Progenitor cell of endocrine pancreas (in vitro differentiated cells): ENCODE results near the gene TMEM179. TPM values are rescaled to one million over a fixed set of nuclear protein-coding genes. Genes with fewer than 3 reads are reported as not detected.

Experiments used
- DNase-seq: peaks from one replicate; pipeline ENCODE4 v3.0.0; 2021; ENCODE audit warnings: low spot score; ENCODE audit not compliant: unreplicated experiment
- H3K27ac Mint-ChIP-seq: 2 replicates; pipeline ENCODE4 v1.8.0; 2021; ENCODE audit warnings: mild to moderate bottlenecking, moderate library complexity, mixed read lengths
- H3K27me3 Mint-ChIP-seq: 2 replicates; pipeline ENCODE4 v1.8.0; 2021; ENCODE audit warnings: mixed read lengths
- H3K36me3 Mint-ChIP-seq: 2 replicates; pipeline ENCODE4 v1.8.0; 2022; ENCODE audit warnings: mixed read lengths; ENCODE audit not compliant: insufficient read depth
- H3K4me1 Mint-ChIP-seq: 2 replicates; pipeline ENCODE4 v1.8.0; 2021; ENCODE audit warnings: low read depth, mixed read lengths
- H3K4me3 Mint-ChIP-seq: 2 replicates; pipeline ENCODE4 v1.8.0; 2021; ENCODE audit warnings: low read depth, mild to moderate bottlenecking, moderate library complexity, mixed read lengths
- H3K9me3 Mint-ChIP-seq: 2 replicates; pipeline ENCODE4 v1.8.0; 2021; ENCODE audit warnings: low read depth, mixed read lengths
- CTCF ChIP-seq: fragments of 200-600 bp; sonication (generic); IDR thresholded peaks from one replicate; pipeline ENCODE4 v1.5.0; 2021; ENCODE audit warnings: antibody characterized with exemption, mild to moderate bottlenecking; ENCODE audit not compliant: unreplicated experiment
- total RNA-seq: library from RNA; stranded (reverse); gene quantifications from 2 replicates; pipeline ENCODE4 v1.2.1, GENCODE V29; 2021

TMEM179 gene
- total RNA-seq, 1 donor from 2014 or later, result 9.2 TPM

- no peak for TF ChIP-seq CTCF
- H3K4me3 Mint-ChIP-seq, result no peak overlapping the region
- no peaks in the 10 kb centered on the region for H3K36me3 Mint-ChIP-seq
- H3K27me3 Mint-ChIP-seq, result peaks cover 23% of the 10 kb centered on the region
- no peaks in the 10 kb centered on the region for H3K4me1 Mint-ChIP-seq
- H3K27ac Mint-ChIP-seq, result no peak overlapping the region
- no peak for DNase-seq
- H3K9me3 Mint-ChIP-seq, result no peaks in the 10 kb centered on the region
Measured at GRCh38 chr14:104552738-104553125, 51.8 kb downstream of the TMEM179 start.

- Mint-ChIP-seq H3K27ac (no peak overlapping the region), H3K27me3 (peaks cover 23% of the 10 kb centered on the region), H3K36me3 (no peaks in the 10 kb centered on the region), H3K9me3 (no peaks in the 10 kb centered on the region), H3K4me1 (no peaks in the 10 kb centered on the region), H3K4me3 (no peak overlapping the region)
- no peak for DNase-seq
- TF ChIP-seq CTCF, result no peak
Measured at GRCh38 chr14:104551851-104552737, 52.5 kb downstream of the TMEM179 start.

- Mint-ChIP-seq H3K9me3 (no peaks in the 10 kb centered on the region), H3K27me3 (peaks cover 25% of the 10 kb centered on the region), H3K4me1 (no peaks in the 10 kb centered on the region), H3K4me3 (no peak overlapping the region), H3K27ac (peak overlapping the region; percentile 71), H3K36me3 (no peaks in the 10 kb centered on the region)
- DNase-seq, result no peak
- TF ChIP-seq CTCF, result no peak
Measured at GRCh38 chr14:104550861-104551728, 53.5 kb downstream of the TMEM179 start.

- no peaks in the 10 kb centered on the region for H3K36me3 Mint-ChIP-seq
- H3K4me1 Mint-ChIP-seq, result no peaks in the 10 kb centered on the region
- H3K27me3 Mint-ChIP-seq, result peaks cover 28% of the 10 kb centered on the region
- TF ChIP-seq CTCF, result no peak
- DNase-seq, result no peak
- no peaks in the 10 kb centered on the region for H3K9me3 Mint-ChIP-seq
- H3K4me3 Mint-ChIP-seq, result no peak overlapping the region
- H3K27ac Mint-ChIP-seq, result no peak overlapping the region
Measured at GRCh38 chr14:104550340-104550860, 54.2 kb downstream of the TMEM179 start.
